SK-N-SH treated with all-trans-retinoic acid at 6 μM for 48 hours (cell line): Measurements from ENCODE around the gene SARDH.
"Not testable (repeated sequence)": the region's sequence is repeated elsewhere in the genome, so short reads cannot be mapped to it uniquely, and the experiment has no call there.

Experiments used
- ATAC-seq: fragments of 200-7000 bp; cut with Tn5 transposase; 3 replicates; pipeline ENCODE4 v1.9.1; 2020; ENCODE audit warnings: mild to moderate bottlenecking, moderate library complexity
- ARNTL ChIP-seq: fragments of 450-650 bp; formaldehyde crosslinking; IDR thresholded peaks from 2 replicates; pipeline ENCODE4 v1.5.0; 2020; ENCODE audit warnings: low read depth, mild to moderate bottlenecking, moderate library complexity, borderline replicate concordance
- CSRNP3 ChIP-seq: fragments of 250-450 bp; sonication (Bioruptor Pico); IDR thresholded peaks from 2 replicates; pipeline ENCODE4 v1.5.1; 2021; ENCODE audit warnings: mild to moderate bottlenecking, moderate library complexity
- ESRRG ChIP-seq: fragments of 250-450 bp; sonication (Bioruptor Pico); IDR thresholded peaks from 2 replicates; pipeline ENCODE4 v1.6.1; 2021; ENCODE audit warnings: mild to moderate bottlenecking
- GLIS3 ChIP-seq: fragments of 250-450 bp; sonication (Bioruptor Pico); IDR thresholded peaks from 2 replicates; pipeline ENCODE4 v1.5.0; 2020; ENCODE audit warnings: mild to moderate bottlenecking, moderate library complexity
- ISL1 ChIP-seq: fragments of 250-450 bp; sonication (Bioruptor Pico); IDR thresholded peaks from 2 replicates; pipeline ENCODE4 v2.1.2; 2022; ENCODE audit warnings: mild to moderate bottlenecking, moderate library complexity
- PATZ1 ChIP-seq: fragments of 250-450 bp; sonication (Bioruptor Pico); IDR thresholded peaks from 2 replicates; pipeline ENCODE4 v1.8.0; 2020; ENCODE audit warnings: mild to moderate bottlenecking, moderate library complexity, borderline replicate concordance
- PPARA ChIP-seq: fragments of 250-450 bp; sonication (Bioruptor Pico); IDR thresholded peaks from 2 replicates; pipeline ENCODE4 v1.5.0; 2020; ENCODE audit warnings: mild to moderate bottlenecking, borderline replicate concordance
- RARB ChIP-seq: fragments of 250-450 bp; sonication (Bioruptor Pico); IDR thresholded peaks from 2 replicates; pipeline ENCODE4 v1.8.0; 2021; ENCODE audit warnings: mild to moderate bottlenecking, moderate library complexity
- SNAI2 ChIP-seq: fragments of 250-450 bp; sonication (Bioruptor Pico); IDR thresholded peaks from 2 replicates; pipeline ENCODE4 v1.5.0; 2020; ENCODE audit warnings: mild to moderate bottlenecking, moderate library complexity
- TOX ChIP-seq: fragments of 250-450 bp; sonication (Bioruptor Pico); IDR thresholded peaks from 2 replicates; pipeline ENCODE4 v1.8.0; 2021; ENCODE audit warnings: mild to moderate bottlenecking, moderate library complexity, borderline replicate concordance
- TSHZ2 ChIP-seq: fragments of 250-450 bp; sonication (Bioruptor Pico); IDR thresholded peaks from 2 replicates; pipeline ENCODE4 v1.5.0; 2020; ENCODE audit warnings: mild to moderate bottlenecking, moderate library complexity
- ZFP3 ChIP-seq: fragments of 250-450 bp; sonication (Bioruptor Pico); IDR thresholded peaks from 2 replicates; pipeline ENCODE4 v1.5.0; 2020; ENCODE audit warnings: mild to moderate bottlenecking, moderate library complexity
- ZFP30 ChIP-seq: fragments of 450-650 bp; formaldehyde crosslinking; IDR thresholded peaks from 2 replicates; pipeline ENCODE4 v1.5.0; 2022; ENCODE audit warnings: mild to moderate bottlenecking, moderate library complexity
- ZNF565 ChIP-seq: fragments of 450-650 bp; formaldehyde crosslinking; conservative IDR thresholded peaks from 2 replicates; pipeline ENCODE4 v1.5.0; 2020; ENCODE audit warnings: low read depth, mild to moderate bottlenecking, moderate library complexity
- TF ChIP-seq, protein P1 (sequence below): fragments of 250-450 bp; sonication (Bioruptor Pico); IDR thresholded peaks from 2 replicates; pipeline ENCODE4 v1.8.0; 2021; ENCODE audit warnings: low read depth, mild to moderate bottlenecking, moderate library complexity, borderline replicate concordance

Gene SARDH

GRCh38 chr9:133676450-133676849 lies 61.7 kb downstream of the SARDH start:
- ATAC-seq = no peak
- TF ChIP-seq ARNTL = no peak
- no peak for TF ChIP-seq TSHZ2 (CRISPR knock-in tag)
- TF ChIP-seq, all 23 proteins: peak for 0

DNA sequence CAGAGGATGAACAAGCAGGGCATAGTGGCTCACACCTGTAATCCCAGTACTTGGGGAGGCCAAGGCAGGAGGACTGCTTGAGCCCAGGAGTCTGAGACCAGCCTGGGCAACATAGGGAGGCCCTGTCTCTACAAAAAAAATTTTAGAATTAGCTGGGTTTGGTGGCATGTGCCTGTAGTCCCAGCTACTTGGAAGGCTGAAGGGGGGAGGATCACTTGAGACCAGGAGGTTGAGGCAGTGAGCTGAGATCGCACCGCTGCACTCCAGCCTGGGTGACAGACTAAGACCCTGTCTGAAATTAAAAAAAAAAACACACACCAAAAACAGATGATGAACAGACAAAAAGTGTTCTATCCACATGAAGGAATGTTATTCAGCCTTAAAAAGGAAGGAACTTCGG lies 62.4 kb downstream of the SARDH start:
- ATAC-seq = not testable (repeated sequence)

- no peak for ATAC-seq
- TF ChIP-seq ZNF565 (CRISPR knock-in tag) = no peak
- no peak for TF ChIP-seq ZFP3 (CRISPR knock-in tag)
- no peak for TF ChIP-seq RARB (CRISPR knock-in tag)
- TF ChIP-seq ESRRG (CRISPR knock-in tag) = no peak
- no peak for TF ChIP-seq PPARA
- TF ChIP-seq PATZ1 (CRISPR knock-in tag) = no peak
- TF ChIP-seq, protein P1, sequence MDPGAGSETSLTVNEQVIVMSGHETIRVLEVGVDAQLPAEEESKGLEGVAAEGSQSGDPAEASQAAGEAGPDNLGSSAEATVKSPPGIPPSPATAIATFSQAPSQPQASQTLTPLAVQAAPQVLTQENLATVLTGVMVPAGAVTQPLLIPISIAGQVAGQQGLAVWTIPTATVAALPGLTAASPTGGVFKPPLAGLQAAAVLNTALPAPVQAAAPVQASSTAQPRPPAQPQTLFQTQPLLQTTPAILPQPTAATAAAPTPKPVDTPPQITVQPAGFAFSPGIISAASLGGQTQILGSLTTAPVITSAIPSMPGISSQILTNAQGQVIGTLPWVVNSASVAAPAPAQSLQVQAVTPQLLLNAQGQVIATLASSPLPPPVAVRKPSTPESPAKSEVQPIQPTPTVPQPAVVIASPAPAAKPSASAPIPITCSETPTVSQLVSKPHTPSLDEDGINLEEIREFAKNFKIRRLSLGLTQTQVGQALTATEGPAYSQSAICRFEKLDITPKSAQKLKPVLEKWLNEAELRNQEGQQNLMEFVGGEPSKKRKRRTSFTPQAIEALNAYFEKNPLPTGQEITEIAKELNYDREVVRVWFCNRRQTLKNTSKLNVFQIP = no peak
- TF ChIP-seq CSRNP3 = no peak
- no peak for TF ChIP-seq SNAI2 (CRISPR knock-in tag)
- TF ChIP-seq ISL1 (CRISPR knock-in tag) = no peak
- TF ChIP-seq ZFP30 (CRISPR knock-in tag) = no peak
- TF ChIP-seq GLIS3 (CRISPR knock-in tag) = no peak
- TF ChIP-seq TSHZ2 (CRISPR knock-in tag) = no peak
Observed at GRCh38 chr9:133674091-133674490, 64.1 kb downstream of the SARDH start.

GRCh38 chr9:133673258-133673655 lies 64.9 kb downstream of the SARDH start:
- TF ChIP-seq, protein P1 = no peak
- TF ChIP-seq TOX (CRISPR knock-in tag) = no peak
- no peak for TF ChIP-seq PPARA
- no peak for TF ChIP-seq ISL1 (CRISPR knock-in tag)
- TF ChIP-seq, all 23 proteins: peak for 0
- ATAC-seq = no peak
